Measurements from ENCODE around the gene CCDC93.

- TF ChIP-seq CTCF (IDR thresholded peaks at IDR 0.05; ENCODE audit: poor library complexity, severe bottlenecking), result no peak
- TF ChIP-seq RAD21 (conservative IDR thresholded peaks at IDR 0.05), result no peak
- no peak for TF ChIP-seq EZH2 (IDR thresholded peaks at IDR 0.05; ENCODE audit: borderline replicate concordance, insufficient read depth, low read length, poor library complexity, severe bottlenecking)
- TF ChIP-seq REST (IDR thresholded peaks at IDR 0.05; ENCODE audit: borderline replicate concordance), result no peak
- TF ChIP-seq EP300 (conservative IDR thresholded peaks at IDR 0.05; ENCODE audit: poor library complexity, severe bottlenecking), result no peak
- no peak for TF ChIP-seq POLR2AphosphoS5 (IDR thresholded peaks at IDR 0.05)
- no peak for TF ChIP-seq TAF1 (IDR thresholded peaks at IDR 0.05; ENCODE audit: low read depth)
- TF ChIP-seq MXI1 (conservative IDR thresholded peaks at IDR 0.05; ENCODE audit: poor library complexity, severe bottlenecking), result no peak
Measured at GRCh38 chr2:117963446-117963845, 50.4 kb downstream of the CCDC93 start.

All from neural cell (in vitro differentiated cells).